NK-92 (cell line): ENCODE measurements around the gene FAS.
"Not testable (repeated sequence)": the region's sequence is repeated elsewhere in the genome, so short reads cannot be mapped to it uniquely, and the experiment has no call there.

Experiments used
- DNase-seq: peaks from one replicate; lab custom pipeline; 2025; ENCODE audit not compliant: unreplicated experiment; lab: John Stamatoyannopoulos, UW

FAS gene

DNA sequence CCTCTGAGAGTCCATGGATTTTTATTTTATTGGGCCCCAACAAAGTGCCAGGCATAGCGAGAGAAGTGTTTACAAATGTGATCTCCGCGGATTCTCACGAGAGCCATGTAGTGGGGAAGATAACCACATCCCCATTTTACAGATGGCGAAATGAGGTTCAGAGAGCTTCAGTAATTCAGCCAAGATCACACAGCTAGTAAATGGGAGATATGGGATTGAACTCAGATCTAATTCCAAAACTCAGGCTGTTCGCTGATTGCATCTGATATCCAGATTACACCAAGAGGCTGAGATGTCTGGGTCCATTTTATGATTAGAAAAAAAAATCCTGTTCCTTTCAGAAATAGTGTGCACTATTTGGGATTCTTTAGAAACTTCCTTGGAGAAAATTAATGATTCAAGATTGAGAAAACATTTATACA is 1.3 kb downstream of the FAS start:
- DNase-seq: no peak

DNA sequence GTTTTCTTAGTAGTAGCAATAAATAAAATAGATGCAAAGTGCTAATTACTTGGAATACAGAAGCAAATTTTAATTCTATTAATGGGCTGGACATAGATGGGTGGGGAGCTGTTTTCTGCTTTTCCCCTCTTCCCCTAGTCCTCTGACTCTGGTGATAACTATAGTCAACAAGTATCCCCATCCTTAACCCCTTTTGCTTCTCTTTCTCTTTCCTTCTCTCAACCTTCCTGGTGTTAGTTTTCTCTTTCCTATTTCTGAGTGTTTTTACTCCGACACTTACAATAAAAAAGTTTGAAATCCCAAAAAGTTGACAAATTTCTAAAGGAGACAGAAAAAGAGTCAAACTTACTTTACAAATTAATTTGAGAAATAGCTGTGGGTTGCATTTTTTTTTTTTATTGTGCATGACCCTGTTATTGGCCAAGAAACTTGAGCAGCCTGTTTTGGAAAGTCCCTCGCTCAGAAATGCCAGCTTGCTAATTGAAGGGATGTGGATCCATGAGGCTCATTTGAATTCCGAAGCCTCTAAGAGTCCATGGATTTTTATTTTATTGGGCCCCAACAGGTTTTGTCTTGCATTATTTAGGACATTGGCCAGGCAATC is 2.4 kb downstream of the FAS start:
- no peak for DNase-seq

DNA sequence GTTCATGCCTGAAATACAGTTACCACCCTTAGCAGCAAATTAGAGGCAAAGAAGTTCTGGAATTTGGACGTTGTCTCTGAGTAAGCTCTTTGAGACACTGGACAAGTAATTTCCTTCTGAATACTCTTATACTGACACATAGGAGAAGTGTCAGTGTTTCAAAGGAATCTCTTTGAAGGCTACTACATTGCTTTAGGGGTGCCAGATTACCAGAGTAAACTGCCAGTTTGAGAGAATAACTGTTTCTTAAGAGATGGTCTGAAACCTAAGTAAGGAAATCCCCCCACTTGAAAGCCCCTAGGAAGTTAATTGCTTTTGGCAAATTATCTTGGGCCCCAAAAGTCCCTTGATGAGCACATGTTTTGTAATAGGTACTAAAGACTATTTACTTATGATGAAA is 3.4 kb downstream of the FAS start:
- DNase-seq: no peak

DNA sequence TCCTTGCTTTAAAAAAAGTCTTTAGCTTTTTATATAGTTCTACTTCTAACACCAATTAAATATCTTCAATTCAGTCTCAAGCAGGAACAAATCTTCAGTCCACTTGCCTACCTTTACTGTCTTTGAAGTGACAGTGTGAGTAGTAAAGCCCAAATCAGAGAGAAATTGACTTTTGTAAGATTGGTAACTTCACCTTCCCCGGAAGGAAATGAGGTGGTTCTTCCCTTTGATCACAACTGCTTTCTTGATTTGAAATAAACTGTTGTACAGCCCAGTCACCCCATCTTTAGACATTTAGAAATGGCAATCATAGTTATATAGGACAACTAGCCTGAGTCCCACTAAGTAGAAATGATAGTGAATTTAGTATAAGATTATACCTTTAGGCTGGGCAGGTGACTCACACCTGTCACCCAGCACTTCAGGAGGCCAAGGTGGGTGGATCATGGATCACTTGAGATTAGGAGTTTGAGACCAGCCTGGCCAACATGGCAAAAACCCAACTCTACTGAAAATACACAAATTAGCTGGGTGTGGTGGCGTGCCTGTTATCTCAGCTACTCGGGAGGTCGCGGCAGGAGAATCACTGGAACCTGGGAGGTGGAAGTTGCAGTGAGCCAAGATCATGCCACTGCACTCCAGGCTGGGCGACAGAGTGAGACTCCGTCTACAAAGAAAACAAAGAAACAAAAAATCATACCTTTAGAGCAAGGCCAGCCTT is 4.7 kb downstream of the FAS start:
- no peak for DNase-seq

DNA sequence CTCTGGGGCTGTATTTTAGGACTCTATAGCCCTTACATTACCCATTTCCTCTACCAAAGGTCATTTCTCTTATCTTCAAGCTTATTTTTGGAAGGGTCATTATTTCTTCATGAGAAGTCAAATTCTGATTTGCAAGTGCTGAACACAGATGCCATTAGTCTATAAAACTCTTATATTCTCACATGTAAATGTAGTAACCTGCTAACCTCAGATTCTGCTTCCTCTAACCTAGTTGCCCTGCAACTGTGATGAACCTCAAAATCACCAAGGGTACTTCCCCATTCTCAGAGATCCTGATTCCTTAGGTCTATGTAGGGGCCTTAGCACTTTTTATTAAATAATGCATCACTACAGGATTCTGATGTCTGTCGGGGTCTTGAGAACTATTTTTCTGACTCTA is 6.3 kb downstream of the FAS start:
- no peak for DNase-seq

DNA sequence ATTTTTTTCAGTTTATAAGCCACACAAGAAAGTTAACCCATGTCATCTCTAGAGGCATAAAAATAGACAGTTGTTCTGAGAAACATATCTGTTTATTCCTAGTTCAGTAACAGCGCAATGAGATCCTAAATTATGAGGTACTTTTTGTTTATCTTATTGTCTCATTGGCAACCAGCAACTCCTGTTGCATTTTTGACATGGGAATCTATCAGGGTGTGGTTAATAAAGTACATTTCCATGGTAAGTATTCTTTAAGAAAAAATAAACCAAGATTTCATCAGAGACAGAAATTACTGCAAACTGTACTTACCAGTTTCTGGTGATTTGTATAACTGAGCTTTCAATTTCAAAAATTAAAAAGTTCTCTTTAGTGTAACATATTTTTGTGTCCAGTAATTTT is 9.0 kb downstream of the FAS start:
- no peak for DNase-seq

DNA sequence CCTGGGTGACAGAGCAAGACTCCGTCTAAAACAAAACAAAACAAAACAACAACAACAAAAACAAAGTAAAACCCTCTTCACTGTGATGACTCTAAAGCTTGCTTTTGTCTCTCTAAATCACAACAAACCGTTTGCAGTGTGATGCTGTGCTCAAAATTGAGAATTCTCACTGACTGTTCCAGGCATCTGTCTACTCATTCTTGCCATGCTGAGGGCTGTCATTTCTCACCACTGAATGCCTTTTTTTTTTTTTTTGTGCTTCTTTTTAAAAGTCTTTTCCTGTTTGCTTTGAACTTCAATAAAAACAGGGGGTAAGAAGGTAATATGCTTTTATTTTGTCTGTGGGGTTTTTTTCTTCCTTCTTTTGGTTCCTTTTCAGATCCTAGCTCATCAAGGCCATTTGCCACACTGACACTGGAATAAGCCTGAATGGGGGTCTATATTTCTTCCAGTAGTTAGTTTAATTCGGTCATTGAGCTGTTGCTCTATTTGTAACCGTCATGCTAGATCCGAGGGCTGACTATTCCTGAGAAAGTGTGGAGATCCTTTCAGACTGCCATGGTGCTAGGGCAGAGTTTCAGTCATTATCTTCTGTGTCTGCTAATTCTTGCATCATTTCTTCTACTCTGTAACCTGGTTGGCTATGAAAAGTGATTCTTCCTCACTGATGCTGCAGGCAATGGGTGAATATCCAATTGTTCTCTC is 10.6 kb downstream of the FAS start:
- no peak for DNase-seq

DNA sequence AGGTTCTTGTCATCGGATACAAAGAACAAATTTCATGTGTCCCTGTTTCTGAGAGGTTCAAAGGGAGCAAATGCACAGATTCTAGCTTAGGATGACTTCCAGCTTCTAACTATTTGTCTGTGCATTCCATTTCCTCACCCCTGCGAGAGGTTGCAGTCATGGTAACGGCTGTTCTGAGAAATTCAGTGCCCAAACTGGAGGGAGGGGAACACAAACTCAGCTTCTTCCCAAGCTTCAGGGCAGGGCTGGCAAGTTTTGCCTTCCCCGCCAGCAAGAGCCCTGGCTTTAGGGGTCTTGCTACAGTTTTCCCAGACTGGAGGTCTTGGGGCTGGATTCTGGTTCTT is 11.1 kb downstream of the FAS start:
- DNase-seq: no peak

DNA sequence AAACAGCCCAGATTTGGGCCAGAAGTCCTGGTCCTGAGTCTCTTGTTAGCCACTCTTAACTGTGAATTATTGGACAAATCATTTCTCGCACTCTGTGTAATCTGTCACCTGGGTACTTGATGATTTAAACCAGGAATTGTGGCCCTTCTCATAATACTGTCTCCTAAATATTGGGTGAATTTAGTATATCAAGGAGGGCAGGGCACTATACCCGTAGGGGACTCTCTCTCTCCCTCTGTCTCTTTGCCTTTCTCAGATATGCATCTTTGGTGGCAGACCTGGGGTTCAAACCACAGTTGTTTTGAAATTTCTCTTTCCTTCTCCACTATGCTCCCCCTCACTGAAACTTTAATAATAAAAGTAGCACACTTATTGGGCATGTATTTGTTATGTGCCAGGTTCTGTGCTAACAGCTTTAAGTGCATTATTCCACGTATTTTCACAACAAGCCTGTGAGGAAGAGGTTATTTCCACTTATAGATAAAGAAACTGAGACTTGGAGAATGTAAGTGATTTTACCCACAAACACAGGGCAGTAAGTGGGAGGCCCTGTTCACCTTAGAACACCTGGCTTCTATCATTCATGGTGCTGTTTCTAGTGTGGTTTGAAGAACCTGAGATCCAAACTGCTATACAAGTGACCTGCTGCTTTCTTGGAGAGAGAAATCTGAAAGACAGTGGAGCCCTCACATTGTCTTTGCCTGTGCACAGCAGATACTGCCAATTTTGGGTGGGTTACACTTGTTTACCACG is 11.8 kb downstream of the FAS start:
- no peak for DNase-seq

DNA sequence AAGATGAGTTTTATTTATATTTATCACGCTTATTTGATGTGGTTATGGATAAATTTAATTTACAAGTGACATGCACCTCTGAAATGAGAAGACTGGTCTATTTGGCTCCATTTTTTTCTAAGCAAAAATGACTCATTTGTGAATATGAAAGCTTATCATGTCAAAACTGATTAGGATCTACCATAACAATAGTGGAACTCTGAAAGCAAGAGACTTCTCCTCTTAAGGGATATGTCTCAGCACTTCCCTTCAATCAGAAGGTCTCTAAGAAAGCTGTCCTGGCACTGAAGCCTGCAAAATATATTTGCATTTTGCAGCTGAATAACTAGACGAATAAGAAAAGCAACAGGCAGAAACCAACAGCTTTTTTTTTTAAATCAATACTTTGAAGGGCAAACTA is 12.7 kb downstream of the FAS start:
- DNase-seq: no peak

DNA sequence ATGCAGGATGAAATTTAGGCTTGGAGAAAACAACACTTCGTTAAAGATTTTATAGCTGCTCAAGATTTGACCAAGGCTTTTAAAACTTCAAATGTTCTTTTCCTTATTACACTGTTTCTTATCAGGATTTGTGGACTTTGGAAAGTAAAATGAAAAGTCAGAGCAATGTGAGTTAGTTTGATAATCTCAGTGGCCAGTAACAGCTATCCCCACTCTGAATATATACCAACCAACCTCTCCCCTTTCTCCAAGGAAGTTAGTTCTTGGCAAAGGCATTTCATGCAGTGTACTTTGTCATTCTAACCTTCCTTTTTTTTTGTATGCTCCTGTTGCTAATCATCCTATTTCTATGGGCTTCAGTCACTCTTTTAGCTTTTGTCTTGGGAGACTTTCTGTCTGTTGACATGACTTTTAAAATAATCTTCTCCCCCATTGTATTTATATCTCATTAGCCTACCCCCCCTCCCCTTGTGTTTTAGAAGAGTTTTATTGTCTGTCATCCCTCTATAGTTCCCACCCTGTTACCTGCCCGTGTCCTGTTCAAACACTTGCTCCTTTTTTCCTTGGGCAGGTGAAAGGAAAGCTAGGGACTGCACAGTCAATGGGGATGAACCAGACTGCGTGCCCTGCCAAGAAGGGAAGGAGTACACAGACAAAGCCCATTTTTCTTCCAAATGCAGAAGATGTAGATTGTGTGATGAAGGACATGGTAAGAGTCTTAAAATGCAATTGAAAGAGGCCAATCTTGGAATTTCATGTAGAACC is 16.7 kb downstream of the FAS start:
- no peak for DNase-seq

DNA sequence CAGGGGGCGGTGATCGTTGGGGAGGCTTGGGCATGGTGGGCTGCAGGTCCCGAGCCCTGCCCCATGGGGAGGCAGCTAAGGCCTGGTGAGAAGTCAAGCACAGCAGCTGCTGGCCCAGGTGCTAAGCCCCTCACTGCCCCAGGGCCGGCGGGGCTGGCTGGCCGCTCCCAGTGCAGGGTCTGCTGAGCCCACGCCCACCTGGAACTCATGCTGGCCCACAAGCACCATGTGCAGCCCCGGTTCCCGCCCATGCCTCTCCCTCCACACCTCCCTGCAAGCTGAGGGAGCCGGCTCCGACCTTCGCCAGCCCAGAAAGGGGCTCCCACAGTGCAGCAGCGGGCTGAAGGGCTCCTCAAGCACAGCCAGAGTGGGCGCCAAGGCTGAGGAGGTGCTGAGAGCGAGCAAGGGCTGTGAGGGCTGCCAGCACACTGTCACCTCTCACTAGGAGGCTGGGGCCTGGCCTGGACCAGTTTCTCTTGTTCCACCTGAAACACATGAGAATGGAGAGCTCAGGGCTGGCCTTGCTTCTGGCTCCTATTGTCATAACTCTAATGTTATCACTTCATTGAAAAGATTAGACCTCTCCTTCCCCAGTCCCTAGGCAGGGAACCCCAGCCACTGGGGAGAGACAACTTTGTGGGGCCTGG is 28.2 kb downstream of the FAS start:
- DNase-seq: not testable (repeated sequence)

DNA sequence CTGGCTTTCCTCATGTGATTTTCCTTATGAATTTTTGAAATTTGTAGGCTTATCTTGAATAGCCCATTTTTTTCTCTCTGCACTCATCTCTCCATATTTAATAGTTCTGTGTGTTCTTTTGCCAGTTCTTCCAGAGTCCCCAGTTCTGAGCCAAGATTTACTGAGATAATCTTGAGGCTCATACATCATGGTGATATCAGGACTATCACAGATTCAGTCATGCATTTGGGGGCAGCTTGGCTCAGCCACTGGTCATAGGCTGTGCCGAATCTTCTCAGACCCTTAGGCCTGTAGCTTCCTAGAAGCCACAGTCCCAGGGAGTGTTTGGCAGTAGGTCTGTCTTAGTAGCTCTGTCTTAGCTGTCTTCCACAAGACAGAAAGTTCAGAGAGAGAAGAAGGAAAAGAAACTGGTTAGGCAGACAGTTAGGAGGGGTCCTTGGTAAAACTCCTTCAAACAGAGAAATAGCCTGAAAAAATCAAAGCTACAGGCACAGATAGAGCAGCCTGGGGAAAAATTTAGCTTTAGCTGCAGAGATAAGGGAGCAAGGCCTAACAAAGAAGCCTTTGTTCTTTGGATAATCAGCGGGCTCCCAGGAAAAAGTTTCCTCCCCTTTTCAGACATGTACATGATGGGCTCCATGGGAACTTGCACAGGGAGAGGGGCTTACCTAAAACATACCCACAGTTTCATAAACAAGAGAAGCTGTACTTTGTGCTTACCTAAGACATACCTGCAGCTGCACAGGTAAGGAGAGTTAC is 29.1 kb downstream of the FAS start:
- no peak for DNase-seq

DNA sequence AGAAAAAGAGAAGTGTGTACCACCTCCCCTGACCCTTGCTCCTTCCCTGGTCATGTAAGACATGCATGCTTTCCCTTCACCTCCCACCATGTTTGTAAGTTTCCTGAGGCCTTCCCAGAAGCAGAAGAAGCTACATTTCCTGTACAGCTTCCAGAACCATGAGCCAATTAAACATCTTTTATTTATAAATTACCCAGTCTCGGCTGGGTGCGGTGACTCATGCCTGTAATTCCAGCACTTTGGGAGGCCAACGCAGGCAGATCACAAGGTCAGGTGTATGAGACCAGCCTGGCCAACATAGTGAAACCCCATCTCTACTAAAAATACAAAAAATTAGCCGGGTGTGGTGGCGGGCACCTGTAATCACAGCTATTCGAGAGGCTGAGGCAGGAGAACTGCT is 30.9 kb downstream of the FAS start:
- not testable (repeated sequence) for DNase-seq

DNA sequence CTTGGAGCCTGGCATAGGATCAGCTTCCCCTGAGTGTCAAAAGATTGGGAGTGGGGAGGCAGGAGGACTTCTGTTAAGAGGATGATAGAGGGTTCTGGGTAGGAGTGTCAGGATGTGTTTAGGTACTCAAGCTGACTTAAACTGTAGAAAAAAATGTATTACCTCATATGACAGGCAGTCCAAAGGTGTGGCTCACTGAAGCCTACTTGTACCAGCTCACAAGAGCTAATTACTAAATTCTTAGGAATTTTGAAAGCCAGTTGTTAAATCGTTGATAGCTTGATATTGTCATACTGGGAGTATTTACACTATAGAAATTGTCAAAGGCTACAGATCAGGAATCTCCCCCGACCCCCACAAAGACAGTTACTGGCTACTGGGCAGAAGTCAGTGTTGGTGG is 32.1 kb downstream of the FAS start:
- DNase-seq: no peak

DNA sequence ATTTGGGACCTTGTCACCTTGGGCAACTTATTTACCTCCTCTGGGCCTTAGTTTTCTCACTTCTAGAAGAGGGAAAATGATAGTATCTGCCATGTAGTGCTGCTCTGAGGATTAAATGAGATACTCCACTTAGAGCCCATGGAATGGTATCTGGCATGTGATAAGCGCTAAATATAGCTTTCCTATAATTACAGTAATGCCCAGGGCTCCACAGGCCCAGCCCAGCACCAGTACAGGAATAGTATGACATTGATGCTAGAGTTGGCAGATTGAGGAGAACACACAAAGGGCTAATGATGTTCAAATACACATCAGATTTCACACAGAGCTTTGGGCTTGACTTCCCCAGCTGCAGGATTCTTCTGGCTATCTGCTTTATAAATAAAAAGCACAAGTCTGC is 34.9 kb downstream of the FAS start:
- DNase-seq: no peak

DNA sequence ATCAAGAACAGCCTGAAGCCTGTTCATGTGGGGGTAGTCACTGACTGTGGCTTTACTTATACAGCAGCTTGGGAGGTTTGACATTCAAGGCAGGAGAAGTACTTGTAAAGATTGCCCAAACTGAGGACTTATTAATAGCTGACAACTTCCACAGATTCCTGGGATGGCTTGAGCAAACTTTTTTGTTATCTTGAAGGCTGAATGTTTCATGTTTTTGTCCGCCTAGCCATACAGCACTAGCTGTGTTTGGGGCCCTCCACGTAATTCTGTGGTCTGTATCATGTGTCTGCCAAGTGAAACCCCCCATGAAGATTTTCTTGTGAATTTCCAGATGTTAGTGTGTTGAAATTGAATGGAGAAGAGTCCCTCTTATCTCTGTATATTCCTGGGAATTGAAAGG is 38.6 kb downstream of the FAS start:
- no peak for DNase-seq

DNA sequence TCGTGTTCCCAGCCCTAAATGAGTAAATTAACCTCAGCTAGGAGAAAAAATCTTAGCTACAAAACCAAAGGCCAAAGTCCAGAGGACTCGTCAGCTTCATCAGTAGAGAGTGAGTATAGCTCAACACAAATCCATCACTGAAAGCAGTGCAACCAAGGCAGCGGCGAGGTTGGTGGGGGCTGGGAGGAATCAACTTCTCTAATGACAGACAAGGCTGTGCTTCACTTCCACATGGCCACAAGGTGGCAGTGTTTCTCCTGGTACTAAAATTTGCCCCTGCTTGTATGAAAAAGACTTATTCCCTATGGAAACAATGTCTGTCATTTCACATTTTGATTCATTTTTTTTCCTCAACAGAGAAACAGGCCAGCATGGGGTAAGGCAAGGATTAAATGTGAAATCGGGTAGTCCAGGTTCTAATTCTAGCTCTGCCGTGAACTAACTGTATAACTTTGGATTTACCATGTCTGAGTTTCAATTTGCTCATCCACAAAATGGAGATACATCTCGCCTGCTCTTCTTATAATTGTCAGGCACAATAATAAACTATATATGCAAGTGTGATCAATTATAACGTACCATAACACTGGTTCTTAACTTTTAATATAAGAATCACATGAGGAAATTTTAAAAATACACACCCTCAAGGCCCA is 39.3 kb downstream of the FAS start:
- DNase-seq: no peak

DNA sequence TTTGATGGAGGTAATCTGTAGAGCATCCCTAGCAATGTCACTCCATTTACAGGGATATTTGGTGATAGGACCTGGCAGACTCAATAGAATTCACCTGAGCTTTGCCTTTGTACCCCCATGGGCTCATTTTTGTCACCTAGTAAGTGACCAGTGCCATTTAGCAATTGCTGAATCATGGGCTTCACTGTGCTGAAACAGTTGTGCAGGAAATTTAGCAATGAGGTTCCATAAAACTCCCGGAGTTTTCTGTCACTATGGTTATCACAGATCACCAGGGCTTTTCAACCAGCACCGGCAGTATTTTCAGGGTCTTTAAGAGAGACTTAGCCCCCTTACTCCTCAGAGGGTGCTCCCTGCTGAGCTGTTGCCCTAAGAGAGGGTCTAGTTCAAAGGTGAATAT is 40.2 kb downstream of the FAS start:
- DNase-seq: no peak
